Loucy (cell line): ENCODE results near the gene ZNF664.

ENCODE experiments used
- CTCF ChIP-seq: fragments of 200-600 bp; sonication (generic); conservative IDR thresholded peaks from 2 replicates; pipeline ENCODE4 v1.5.1; 2014; ENCODE audit warnings: mild to moderate bottlenecking, antibody characterized with exemption, low read length
- EZH2phosphoT487 ChIP-seq: fragments of 200-600 bp; IDR thresholded peaks from 2 replicates; pipeline ENCODE4 v1.6.1; 2018; ENCODE audit warnings: antibody characterized with exemption, mild to moderate bottlenecking, moderate library complexity, borderline replicate concordance

GRCh38 chr12:123940627-123940966 lies 32.4 kb upstream of the ZNF664 start:
- TF ChIP-seq CTCF (no peak), EZH2phosphoT487 (no peak)
